ENCODE results near the gene CRTC3. TPM values are rescaled to one million over a fixed set of nuclear protein-coding genes. Genes with fewer than 3 reads are reported as not detected.

Gene CRTC3, protein sequence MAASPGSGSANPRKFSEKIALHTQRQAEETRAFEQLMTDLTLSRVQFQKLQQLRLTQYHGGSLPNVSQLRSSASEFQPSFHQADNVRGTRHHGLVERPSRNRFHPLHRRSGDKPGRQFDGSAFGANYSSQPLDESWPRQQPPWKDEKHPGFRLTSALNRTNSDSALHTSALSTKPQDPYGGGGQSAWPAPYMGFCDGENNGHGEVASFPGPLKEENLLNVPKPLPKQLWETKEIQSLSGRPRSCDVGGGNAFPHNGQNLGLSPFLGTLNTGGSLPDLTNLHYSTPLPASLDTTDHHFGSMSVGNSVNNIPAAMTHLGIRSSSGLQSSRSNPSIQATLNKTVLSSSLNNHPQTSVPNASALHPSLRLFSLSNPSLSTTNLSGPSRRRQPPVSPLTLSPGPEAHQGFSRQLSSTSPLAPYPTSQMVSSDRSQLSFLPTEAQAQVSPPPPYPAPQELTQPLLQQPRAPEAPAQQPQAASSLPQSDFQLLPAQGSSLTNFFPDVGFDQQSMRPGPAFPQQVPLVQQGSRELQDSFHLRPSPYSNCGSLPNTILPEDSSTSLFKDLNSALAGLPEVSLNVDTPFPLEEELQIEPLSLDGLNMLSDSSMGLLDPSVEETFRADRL
- total RNA-seq, result 10 to 100 TPM in 4 of 6 experiments, 1 to 10 TPM in 2; 8.4 to 16.2 (median 11.3) TPM
- long read RNA-seq, partial matches to known transcripts, result 0 of 1 reads
- long read RNA-seq, other reads (novel, unspliced or antisense), result 1 of 1 reads

DNA sequence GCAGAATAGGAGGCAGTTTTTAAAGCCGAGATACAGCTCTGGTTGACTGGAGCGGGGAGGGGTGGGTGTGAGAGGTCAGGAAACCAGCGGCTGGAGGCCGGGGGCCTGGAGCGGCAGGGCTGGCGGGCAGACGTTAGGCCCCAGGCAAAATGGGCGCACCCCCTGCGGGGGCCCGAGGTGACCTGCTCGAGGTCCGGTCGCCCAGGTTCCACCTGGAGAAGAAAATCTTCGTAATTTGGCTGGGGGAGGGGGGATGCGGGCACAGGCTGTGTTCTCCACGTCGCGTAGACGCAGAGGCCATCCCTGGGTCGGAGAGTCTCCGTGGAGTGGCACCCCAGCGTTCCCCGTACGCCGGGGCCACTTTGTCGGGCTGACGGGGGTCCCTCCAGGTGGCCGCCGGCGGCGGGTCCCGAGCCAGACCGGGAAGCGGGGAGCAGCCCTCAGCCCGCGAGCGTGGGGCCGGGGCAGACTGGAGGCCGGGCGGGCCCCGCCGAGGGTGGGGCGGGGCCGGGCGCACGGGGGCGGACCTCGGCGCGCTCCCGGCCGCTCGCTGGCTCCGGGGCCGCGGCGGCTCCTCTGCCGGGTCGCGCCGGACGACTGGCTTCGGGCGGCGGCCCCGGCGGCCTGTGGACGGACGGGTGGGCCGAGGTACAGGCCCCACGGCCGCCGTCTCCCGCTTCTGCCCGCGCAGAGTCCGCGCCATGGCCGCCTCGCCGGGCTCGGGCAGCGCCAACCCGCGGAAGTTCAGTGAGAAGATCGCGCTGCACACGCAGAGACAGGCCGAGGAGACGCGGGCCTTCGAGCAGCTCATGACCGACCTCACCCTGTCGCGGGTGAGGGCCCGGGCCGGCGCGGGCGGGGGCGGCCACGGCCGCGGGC is at the start of gene CRTC3:
CRTC3 (plus strand) TSS at position 553 of the 879 bp plus-strand sequence; CDS start at position 702, 149 bp downstream.
- peak; percentile 66 to 72 (median 70) for DNase-seq
- peak; percentile 69 for TF ChIP-seq POLR2A (IDR thresholded peaks at IDR 0.05)
- TF ChIP-seq, protein P1, sequence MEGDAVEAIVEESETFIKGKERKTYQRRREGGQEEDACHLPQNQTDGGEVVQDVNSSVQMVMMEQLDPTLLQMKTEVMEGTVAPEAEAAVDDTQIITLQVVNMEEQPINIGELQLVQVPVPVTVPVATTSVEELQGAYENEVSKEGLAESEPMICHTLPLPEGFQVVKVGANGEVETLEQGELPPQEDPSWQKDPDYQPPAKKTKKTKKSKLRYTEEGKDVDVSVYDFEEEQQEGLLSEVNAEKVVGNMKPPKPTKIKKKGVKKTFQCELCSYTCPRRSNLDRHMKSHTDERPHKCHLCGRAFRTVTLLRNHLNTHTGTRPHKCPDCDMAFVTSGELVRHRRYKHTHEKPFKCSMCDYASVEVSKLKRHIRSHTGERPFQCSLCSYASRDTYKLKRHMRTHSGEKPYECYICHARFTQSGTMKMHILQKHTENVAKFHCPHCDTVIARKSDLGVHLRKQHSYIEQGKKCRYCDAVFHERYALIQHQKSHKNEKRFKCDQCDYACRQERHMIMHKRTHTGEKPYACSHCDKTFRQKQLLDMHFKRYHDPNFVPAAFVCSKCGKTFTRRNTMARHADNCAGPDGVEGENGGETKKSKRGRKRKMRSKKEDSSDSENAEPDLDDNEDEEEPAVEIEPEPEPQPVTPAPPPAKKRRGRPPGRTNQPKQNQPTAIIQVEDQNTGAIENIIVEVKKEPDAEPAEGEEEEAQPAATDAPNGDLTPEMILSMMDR (IDR thresholded peaks at IDR 0.05), result no peak
- 8% methylated on average over 21 of the region's 104 CpGs for WGBS (ENCODE audit: insufficient coverage, low coverage, low lambda C conversion rate, missing lambda C conversion rate)
- Histone ChIP-seq H3K9me3 (no peaks in the 10 kb centered on the region), H3K27ac (peak within 1 kb of the TSS; percentile 80 to 88 (median 80)), H3K4me3 (peak within 1 kb of the TSS; percentile 77 to 80 (median 79)), H3K36me3 (no peaks in the 10 kb centered on the region), H3K27me3 (no peaks in the 10 kb centered on the region), H3K4me1 (peaks cover 0 to 5% (median 0%) of the 10 kb centered on the region in 4 donors)
- intact Hi-C loops (cut with DNase I), result no loop called here
- peak; percentile 90 to 94 (median 92) for ATAC-seq

DNA sequence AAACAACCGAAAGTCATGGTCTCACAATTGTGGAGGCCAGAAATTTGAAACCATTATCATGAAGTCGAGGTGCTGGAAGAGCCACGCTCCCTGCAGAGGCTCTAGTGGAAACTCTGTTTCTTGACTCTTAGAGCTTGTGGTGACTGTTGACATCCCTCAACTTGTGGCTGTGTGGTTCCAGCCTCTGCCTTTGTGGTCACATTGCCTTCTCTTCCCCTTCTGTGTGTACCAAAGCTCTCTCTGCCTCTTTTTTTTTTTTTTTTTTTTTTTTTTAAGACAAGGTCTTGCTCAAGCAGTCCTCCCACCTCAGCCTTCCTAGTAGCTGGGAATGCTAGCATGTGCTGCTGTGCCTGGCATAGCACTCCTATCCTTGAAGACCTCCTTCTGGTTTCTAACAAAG is 48.7 kb upstream of the CRTC3 start:
- Histone ChIP-seq H3K4me3 (no peak overlapping the region), H3K27ac (no peak overlapping the region), H3K9me3 (no peaks in the 10 kb centered on the region), H3K36me3 (peaks cover 0 to 52% (median 5%) of the 10 kb centered on the region in 4 donors), H3K27me3 (no peaks in the 10 kb centered on the region), H3K4me1 (peaks cover 0 to 11% (median 0%) of the 10 kb centered on the region in 4 donors)
- TF ChIP-seq, protein P1 (IDR thresholded peaks at IDR 0.05), result no peak
- no peak for TF ChIP-seq POLR2A (IDR thresholded peaks at IDR 0.05)
- ATAC-seq, result peak in 2 of 4 donors; percentile 17 to 35
- intact Hi-C loops (cut with DNase I), result no loop called here
- DNase-seq, result no peak
- WGBS (ENCODE audit: insufficient coverage, low coverage, low lambda C conversion rate, missing lambda C conversion rate), result 58% methylated on average over 2 of the region's 3 CpGs

DNA sequence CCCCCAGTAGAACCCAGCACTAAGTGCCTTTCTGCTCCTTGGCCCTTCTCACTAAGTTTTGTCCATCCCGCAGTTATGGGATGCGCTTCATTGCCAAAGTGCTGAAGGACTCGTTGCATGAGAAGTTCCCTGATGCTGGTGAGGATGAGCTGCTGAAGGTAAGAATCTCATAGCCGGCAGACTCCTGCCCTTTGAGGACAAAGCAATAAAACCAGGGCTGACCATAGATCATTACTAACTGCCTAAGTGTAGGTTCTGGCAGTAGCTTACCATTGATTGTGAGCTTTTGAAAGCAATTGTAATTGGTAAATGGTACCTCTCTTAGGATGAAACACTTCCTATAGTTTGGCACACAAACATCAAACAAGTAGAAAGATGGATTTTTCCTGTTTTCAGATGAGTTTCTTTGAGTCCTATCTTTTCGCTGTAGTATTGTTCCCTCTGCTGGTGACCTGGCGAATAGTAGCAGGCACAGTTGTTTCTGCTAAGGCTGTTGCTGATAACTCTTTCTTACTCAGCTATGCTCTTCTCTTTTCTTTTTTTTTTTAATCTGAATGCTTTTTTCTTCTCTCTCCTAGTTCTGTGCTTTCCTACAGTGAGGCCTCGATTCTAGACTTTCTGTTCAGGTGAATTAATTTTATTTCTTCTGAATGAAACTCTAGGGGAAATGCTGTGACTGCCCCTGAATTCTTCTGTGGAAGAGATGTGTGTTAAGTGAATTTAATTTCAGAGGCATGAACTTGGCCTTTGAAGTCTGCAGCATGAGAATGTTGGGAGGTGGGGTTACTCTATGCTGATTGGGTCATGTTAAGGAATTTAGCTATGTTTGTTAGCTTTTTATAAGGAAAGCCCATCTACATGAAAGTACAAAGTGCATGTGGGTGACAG is 47.4 kb upstream of the CRTC3 start:
- Histone ChIP-seq H3K4me3 (no peak overlapping the region), H3K9me3 (no peaks in the 10 kb centered on the region), H3K36me3 (peaks cover 0 to 54% (median 9%) of the 10 kb centered on the region in 4 donors), H3K4me1 (peaks cover 0 to 11% (median 0%) of the 10 kb centered on the region in 4 donors), H3K27ac (no peak overlapping the region), H3K27me3 (no peaks in the 10 kb centered on the region)
- peak; percentile 45 to 76 (median 75) for ATAC-seq
- 44% methylated on average over 7 of the region's 7 CpGs for WGBS (ENCODE audit: insufficient coverage, low coverage, low lambda C conversion rate, missing lambda C conversion rate)
- intact Hi-C loops (cut with DNase I), result no loop called here
- no peak for DNase-seq
- no peak for TF ChIP-seq POLR2A (IDR thresholded peaks at IDR 0.05)
- TF ChIP-seq, protein P1 (IDR thresholded peaks at IDR 0.05), result peak; percentile 69 to 85 (median 80)
